ENCODE measurements around the gene ANKLE1. TPM values are rescaled to one million over a fixed set of nuclear protein-coding genes. Genes with fewer than 3 reads are reported as not detected.
"Not testable (repeated sequence)": the region's sequence is repeated elsewhere in the genome, so short reads cannot be mapped to it uniquely, and the experiment has no call there.

The ANKLE1 gene
- polyA plus RNA-seq, 1 donor from 2014 or later: 6.1 TPM

GRCh38 chr19:17260842-17261325 lies 20.8 kb upstream of the ANKLE1 start:
- Mint-ChIP-seq H3K36me3 (no peaks in the 10 kb centered on the region), H3K27ac (no peak overlapping the region), H3K9me3 (no peaks in the 10 kb centered on the region), H3K27me3 (no peaks in the 10 kb centered on the region), H3K4me1 (peaks cover 4 to 7% (median 4%) of the 10 kb centered on the region in 3 donors), H3K4me3 (no peak overlapping the region)

- no peaks in the 10 kb centered on the region for H3K9me3 Mint-ChIP-seq
- H3K27ac Mint-ChIP-seq: no peak overlapping the region
- H3K4me3 Mint-ChIP-seq: peak overlapping the region in 1 of 4 donors; percentile 65
- no peaks in the 10 kb centered on the region for H3K27me3 Mint-ChIP-seq
- no peaks in the 10 kb centered on the region for H3K36me3 Mint-ChIP-seq
- peaks cover 10 to 17% (median 10%) of the 10 kb centered on the region in 3 donors for H3K4me1 Mint-ChIP-seq
These were observed 19.1 kb upstream of the ANKLE1 start for GRCh38 chr19:17262557-17262956.

- H3K4me3 Mint-ChIP-seq: no peak overlapping the region
- H3K27ac Mint-ChIP-seq: peak overlapping the region in 2 of 3 donors; percentile 20 to 28
- H3K4me1 Mint-ChIP-seq: peaks cover 10 to 22% (median 14%) of the 10 kb centered on the region in 3 donors
- H3K36me3 Mint-ChIP-seq: no peaks in the 10 kb centered on the region
- H3K9me3 Mint-ChIP-seq: no peaks in the 10 kb centered on the region
- H3K27me3 Mint-ChIP-seq: no peaks in the 10 kb centered on the region
These were observed 17.7 kb upstream of the ANKLE1 start for GRCh38 chr19:17263712-17264640.

- Mint-ChIP-seq H3K27ac (peak within 1 kb of the TSS; percentile 20 to 43 (median 28)), H3K36me3 (no peaks in the 10 kb centered on the region), H3K27me3 (no peaks in the 10 kb centered on the region), H3K4me3 (peak within 1 kb of the TSS in 1 of 4 donors; percentile 5), H3K9me3 (no peaks in the 10 kb centered on the region), H3K4me1 (peaks cover 10 to 22% (median 14%) of the 10 kb centered on the region in 3 donors)
These were observed 17.1 kb upstream of the ANKLE1 start, which contains the start of gene USHBP1 for GRCh38 chr19:17264641-17264979. Gene USHBP1 (minus strand): TSS chr19:17264745. CDS start chr19:17264299, 446 bp downstream.

- H3K27me3 Mint-ChIP-seq: no peaks in the 10 kb centered on the region
- peaks cover 7 to 19% (median 10%) of the 10 kb centered on the region in 3 donors for H3K4me1 Mint-ChIP-seq
- peak overlapping the region in 1 of 4 donors; percentile 89 for H3K4me3 Mint-ChIP-seq
- H3K27ac Mint-ChIP-seq: peak overlapping the region in 2 of 3 donors; percentile 43 to 84
- H3K9me3 Mint-ChIP-seq: no peaks in the 10 kb centered on the region
- H3K36me3 Mint-ChIP-seq: no peaks in the 10 kb centered on the region
These were observed 15.7 kb upstream of the ANKLE1 start for GRCh38 chr19:17266026-17266425.

- Mint-ChIP-seq H3K27me3 (no peaks in the 10 kb centered on the region), H3K4me1 (peaks cover 7 to 18% (median 13%) of the 10 kb centered on the region in 3 donors), H3K36me3 (no peaks in the 10 kb centered on the region), H3K27ac (peak overlapping the region; percentile 83 to 94 (median 84)), H3K4me3 (peak overlapping the region; percentile 83 to 93 (median 87)), H3K9me3 (no peaks in the 10 kb centered on the region)
These were observed 15.1 kb upstream of the ANKLE1 start for GRCh38 chr19:17266589-17266974.

GRCh38 chr19:17266975-17267788 lies 14.5 kb upstream of the ANKLE1 start, which contains the start of gene BABAM1:
Gene BABAM1 (plus strand): TSS chr19:17267443. CDS start chr19:17268807, 1,364 bp downstream.
- Mint-ChIP-seq H3K36me3 (no peaks in the 10 kb centered on the region), H3K4me1 (peaks cover 7 to 18% (median 13%) of the 10 kb centered on the region in 3 donors), H3K27ac (peak within 1 kb of the TSS; percentile 83 to 94 (median 84)), H3K9me3 (no peaks in the 10 kb centered on the region), H3K4me3 (peak within 1 kb of the TSS; percentile 83 to 93 (median 87)), H3K27me3 (no peaks in the 10 kb centered on the region)

GRCh38 chr19:17268754-17269153 lies 12.9 kb upstream of the ANKLE1 start:
- Mint-ChIP-seq H3K9me3 (no peaks in the 10 kb centered on the region), H3K27ac (peak overlapping the region in 1 of 3 donors; percentile 31), H3K4me1 (peaks cover 7 to 18% (median 13%) of the 10 kb centered on the region in 3 donors), H3K36me3 (peaks cover 2% of the 10 kb centered on the region), H3K4me3 (peak overlapping the region in 2 of 4 donors; percentile 44 to 60), H3K27me3 (no peaks in the 10 kb centered on the region)

GRCh38 chr19:17274892-17275291 lies 6.8 kb upstream of the ANKLE1 start:
- not testable (repeated sequence) for H3K4me3 Mint-ChIP-seq, H3K36me3 Mint-ChIP-seq, H3K27me3 Mint-ChIP-seq, H3K27ac Mint-ChIP-seq, H3K4me1 Mint-ChIP-seq, H3K9me3 Mint-ChIP-seq

- H3K27me3 Mint-ChIP-seq: no peaks in the 10 kb centered on the region
- no peaks in the 10 kb centered on the region for H3K9me3 Mint-ChIP-seq
- no peak overlapping the region for H3K4me3 Mint-ChIP-seq
- H3K4me1 Mint-ChIP-seq: peaks cover 0 to 3% (median 0%) of the 10 kb centered on the region in 3 donors
- no peak overlapping the region for H3K27ac Mint-ChIP-seq
- H3K36me3 Mint-ChIP-seq: peaks cover 7% of the 10 kb centered on the region
These were observed 6.1 kb upstream of the ANKLE1 start for GRCh38 chr19:17275441-17276175.

GRCh38 chr19:17279436-17279835 lies 2.3 kb upstream of the ANKLE1 start:
- peak overlapping the region in 1 of 4 donors; percentile 65 for H3K4me3 Mint-ChIP-seq
- no peaks in the 10 kb centered on the region for H3K27me3 Mint-ChIP-seq
- H3K9me3 Mint-ChIP-seq: no peaks in the 10 kb centered on the region
- no peak overlapping the region for H3K27ac Mint-ChIP-seq
- H3K36me3 Mint-ChIP-seq: peaks cover 5% of the 10 kb centered on the region
- H3K4me1 Mint-ChIP-seq: peaks cover 0 to 4% (median 0%) of the 10 kb centered on the region in 3 donors

- H3K4me1 Mint-ChIP-seq: peaks cover 0 to 4% (median 0%) of the 10 kb centered on the region in 3 donors
- no peaks in the 10 kb centered on the region for H3K36me3 Mint-ChIP-seq
- peak overlapping the region; percentile 83 to 93 (median 90) for H3K4me3 Mint-ChIP-seq
- peak overlapping the region in 1 of 3 donors; percentile 90 for H3K27ac Mint-ChIP-seq
- H3K9me3 Mint-ChIP-seq: no peaks in the 10 kb centered on the region
- H3K27me3 Mint-ChIP-seq: no peaks in the 10 kb centered on the region
These were observed 906 bp downstream of the ANKLE1 start for GRCh38 chr19:17282488-17283125.

- Mint-ChIP-seq H3K4me1 (peaks cover 0 to 4% (median 0%) of the 10 kb centered on the region in 3 donors), H3K27ac (no peak overlapping the region), H3K27me3 (no peaks in the 10 kb centered on the region), H3K4me3 (peak overlapping the region in 3 of 4 donors; percentile 21 to 90 (median 70)), H3K36me3 (no peaks in the 10 kb centered on the region), H3K9me3 (no peaks in the 10 kb centered on the region)
These were observed 1.8 kb downstream of the ANKLE1 start for GRCh38 chr19:17283504-17283996.

Measured in IgD-negative memory B cell (primary cell).